HG03139 (cell line): Measurements from ENCODE around the gene SPCS3.
"Not testable (repeated sequence)": the region's sequence is repeated elsewhere in the genome, so short reads cannot be mapped to it uniquely, and the experiment has no call there.

ENCODE experiments used
- ATAC-seq: cut with Tn5 transposase; IDR thresholded peaks from one replicate; pipeline ENCODE4 v1.9.1; 2021; ENCODE audit not compliant: unreplicated experiment

SPCS3 gene

DNA sequence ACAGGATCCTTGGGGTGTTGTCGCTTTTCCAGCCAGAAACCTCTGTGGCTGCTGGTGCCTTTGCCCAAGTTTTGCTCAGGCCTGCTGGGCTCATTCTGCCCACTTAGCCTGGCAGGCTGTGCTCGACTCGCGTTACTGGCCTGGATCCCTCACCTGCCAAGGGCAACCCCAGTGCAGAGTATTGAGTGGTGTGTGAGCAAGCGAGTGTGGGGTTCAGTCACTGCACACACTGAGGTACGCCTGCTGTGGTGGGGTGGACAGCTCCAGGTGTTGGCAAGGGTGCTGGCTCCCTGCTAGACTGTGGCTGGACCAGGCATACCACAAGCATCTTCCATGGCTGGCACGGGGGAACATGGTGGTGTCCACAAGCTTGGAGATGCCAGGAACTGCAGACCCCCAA lies 22.6 kb downstream of the SPCS3 start:
- no peak for ATAC-seq

DNA sequence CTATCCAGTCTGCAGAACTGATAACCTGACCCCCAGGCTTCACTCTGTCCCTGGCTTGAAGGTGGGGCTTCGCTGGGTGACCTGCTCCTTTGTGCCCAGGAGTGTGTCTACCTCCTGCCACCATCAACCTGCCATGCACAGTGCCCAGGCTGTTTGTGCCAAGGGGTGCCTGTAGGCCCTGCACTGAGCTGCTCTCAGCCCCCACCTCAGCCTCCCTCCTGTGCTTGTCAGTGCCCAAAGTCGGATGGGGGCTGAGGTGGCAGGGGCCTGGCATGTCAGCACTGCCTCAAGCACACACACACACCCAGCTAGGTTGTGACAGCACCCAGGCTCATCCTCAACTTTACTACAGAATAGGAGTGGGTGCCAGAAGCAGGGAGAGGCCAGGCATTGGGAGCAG lies 23.5 kb downstream of the SPCS3 start:
- no peak for ATAC-seq

- not testable (repeated sequence) for ATAC-seq
Observed at GRCh38 chr4:176345346-176345745, 25.6 kb downstream of the SPCS3 start.

- not testable (repeated sequence) for ATAC-seq
Observed at GRCh38 chr4:176346836-176347235, 27.1 kb downstream of the SPCS3 start.

DNA sequence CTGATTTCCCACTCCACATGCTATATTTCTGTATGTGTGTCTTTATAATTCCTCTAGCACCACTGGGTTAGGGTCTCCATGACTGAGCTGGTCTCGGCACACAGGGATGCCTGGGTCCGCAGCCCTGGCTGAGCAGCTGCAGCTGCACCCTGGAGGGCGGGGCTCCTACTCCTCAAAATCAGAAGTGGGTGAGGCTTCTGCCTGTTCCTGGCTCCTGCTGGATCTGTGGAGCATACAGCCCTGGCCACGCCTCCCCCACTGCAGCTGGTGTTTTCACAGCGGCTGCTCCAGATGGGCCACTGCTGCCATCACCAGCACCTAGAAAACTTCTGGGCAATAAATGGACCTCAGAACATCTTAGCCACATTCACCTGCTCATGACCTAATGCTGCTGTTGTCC lies 30.9 kb downstream of the SPCS3 start:
- ATAC-seq = no peak

DNA sequence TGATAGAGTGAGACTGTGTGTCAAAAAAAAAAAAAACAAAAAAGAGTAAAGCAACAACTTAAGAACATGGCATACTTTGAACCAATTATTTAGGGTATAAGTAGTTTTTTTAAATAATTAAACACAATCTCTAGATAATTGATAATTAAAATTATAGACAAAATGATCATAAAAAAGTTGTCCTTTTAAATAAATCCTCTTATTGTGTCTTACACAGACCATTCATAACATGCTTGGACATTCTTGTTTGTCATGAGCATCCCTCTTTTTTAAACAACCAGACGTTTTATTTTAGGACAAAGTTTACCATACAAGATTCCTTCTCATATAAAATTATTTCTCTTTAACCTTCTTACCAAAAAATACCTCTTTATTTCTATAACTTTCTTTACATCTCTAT lies 35.1 kb downstream of the SPCS3 start:
- no peak for ATAC-seq

DNA sequence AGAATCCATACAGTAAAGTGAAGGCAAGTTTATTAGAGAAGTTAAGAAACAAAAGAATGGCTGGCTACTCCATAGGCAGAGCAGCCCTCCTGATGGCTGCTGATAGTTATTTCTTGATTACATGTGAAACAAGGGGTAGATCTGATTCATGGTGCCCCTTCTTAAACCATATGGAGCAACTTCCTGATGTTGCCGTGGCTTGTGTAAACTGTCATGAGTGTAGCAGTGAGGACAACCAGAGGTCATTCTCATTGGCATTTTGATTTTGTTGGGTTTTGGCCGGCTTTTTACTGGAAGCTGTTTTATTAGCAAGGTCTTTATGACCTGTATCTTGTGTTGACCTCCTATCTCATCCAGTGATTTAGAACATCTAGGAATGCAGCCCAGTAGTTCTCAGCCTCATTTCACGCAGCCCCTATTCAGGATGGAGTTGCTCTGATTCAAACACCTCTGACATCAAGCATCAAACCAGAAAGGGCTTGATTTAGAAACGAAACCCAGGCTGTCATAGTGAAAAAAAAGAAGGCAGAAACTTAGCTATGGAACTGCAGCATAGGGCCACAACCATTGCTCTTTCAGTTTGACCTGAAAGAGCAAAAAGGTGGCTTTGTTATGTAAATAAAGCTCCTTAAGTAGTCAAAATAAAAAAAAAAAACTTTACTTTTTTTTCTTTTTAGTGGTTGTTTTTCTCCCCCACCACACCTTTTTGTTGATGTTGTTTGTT lies 37.8 kb downstream of the SPCS3 start:
- ATAC-seq = peak; percentile 97

- no peak for ATAC-seq
Observed at GRCh38 chr4:176358083-176358469, 38.3 kb downstream of the SPCS3 start.

DNA sequence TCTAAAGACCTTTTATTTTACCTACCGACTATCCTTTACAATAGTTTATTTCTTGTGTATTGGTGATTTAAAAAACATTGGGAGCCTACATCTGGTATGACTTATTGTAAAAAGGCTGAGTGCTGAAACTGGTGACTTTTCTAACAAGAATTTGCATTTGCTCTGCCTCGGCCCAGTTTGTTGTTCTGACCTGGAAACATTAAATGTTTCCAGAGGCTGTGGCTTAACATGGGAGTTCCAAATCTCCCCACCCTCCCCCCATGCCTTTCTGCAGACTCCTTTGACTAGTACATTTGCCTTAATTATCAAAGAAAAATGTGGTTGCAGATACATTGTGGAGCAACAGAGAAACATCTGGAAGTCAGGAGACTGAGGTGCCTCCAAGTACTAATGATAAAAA lies 39.8 kb downstream of the SPCS3 start:
- no peak for ATAC-seq

- ATAC-seq = no peak
Observed at GRCh38 chr4:176360446-176360845, 40.7 kb downstream of the SPCS3 start.

GRCh38 chr4:176363072-176363471 lies 43.3 kb downstream of the SPCS3 start:
- ATAC-seq = peak; percentile 67

DNA sequence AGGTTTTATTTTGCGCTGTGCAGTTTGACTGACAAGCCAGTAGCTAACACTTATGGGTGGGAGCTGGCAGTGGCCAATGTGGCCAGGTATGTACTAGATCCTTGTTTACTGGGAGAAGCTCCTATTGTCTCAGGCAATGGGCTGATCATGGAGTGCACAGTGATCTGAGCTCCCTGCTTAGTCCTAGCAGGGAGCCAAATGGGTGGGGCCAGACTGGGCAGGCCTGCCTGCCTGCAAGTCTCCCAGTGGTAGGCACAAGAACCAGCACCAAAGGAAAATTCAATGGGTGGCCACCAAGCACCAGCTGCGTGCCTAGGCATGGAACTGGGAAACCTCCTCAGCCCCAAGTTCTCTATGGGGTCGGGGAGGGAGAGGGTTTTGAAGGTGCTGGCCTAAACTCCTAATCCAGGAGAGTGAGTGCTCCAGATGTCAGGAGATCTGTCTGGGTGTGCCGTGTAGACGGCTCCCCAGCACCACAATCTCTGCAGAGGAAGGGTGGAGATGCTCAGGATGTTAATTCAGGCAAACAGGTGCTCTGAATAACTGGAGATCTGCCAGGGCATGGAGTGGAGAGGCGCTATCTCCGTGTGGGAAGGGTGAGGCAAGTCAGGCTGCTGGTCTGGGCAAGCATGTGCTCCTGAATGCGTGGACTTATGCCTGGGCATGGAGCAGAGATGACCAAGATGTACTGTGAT lies 48.2 kb downstream of the SPCS3 start:
- no peak for ATAC-seq

DNA sequence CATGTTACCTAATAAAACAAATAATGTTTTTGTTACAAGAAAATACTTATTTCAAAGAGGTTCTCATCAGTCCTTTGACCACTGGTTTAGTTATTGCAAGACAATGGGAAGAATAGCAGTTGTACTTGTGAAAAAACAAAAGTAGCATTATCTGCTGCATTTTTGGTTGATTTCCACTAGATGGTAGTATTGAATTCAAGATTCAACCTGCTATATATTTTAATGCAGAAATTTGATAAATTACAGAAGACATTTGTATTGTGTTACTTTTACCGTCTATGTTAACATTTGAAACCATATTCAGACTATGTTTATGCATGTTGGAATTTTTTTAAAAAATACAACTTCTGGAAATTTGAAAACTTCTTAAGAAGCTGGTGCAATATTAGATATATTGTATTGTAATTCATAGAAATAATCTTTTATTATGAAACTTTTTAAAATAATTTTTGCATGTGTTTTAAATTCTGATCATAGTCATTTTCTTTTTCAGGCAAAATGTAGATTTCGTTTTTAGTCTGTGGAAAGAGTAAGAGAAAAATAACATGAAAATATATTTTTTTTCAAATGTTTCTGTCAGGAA lies 56.4 kb downstream of the SPCS3 start:
- no peak for ATAC-seq

GRCh38 chr4:176377780-176378179 lies 58.0 kb downstream of the SPCS3 start:
- ATAC-seq = peak; percentile 82

DNA sequence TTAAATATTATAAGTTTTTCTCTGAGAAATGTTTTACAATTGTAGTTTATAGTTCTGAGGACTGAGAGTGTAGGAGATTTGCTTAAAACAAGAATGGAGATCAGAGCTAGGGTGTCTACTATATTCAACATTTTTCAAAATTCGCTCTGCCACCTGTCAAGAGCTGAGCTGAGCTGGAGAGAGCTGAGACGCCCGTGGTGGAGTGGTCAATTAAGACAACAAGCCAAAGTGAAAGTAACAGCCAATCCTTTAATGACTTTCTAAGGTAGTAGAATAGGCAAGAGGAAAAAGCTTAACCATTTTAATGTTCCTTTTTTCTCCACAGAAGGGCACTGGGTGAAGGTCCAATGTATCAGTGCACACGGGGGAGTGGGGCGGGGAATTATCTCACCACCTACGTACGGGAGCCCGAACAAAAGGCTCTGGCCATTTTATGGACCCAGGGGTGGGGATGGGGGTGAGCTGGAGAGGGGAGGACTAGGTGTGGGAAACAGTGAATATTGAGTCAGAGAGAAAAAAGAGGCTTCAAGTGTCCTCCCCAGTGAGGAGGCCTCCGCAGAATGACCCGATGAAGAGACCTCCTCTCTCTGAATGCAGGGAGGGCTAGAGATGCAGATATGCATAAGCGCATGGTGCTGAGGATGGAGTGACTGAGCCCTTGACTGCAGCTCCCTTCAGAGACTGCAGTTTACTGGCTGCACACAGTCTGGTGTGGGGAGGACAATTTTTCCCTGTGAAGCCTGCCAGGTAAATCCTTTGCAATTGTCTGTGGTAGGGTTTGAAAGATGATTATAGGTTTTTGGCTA lies 60.8 kb downstream of the SPCS3 start:
- ATAC-seq = no peak
